ENCODE measurements around the gene DAP.

- TF ChIP-seq EZH2 (IDR thresholded peaks at IDR 0.05; ENCODE audit: low read length) = no peak
- TF ChIP-seq CTCF (optimal IDR thresholded peaks at IDR 0.05 in 1 of 3, IDR thresholded peaks at IDR 0.05 in 1 of 3, conservative IDR thresholded peaks at IDR 0.05 in 1 of 3; ENCODE audit: extremely low read depth in 1 of 3, insufficient read depth in 2 of 3, low read length in 3 of 3) = no peak
Observed at GRCh38 chr5:10734832-10735523, 26.1 kb downstream of the DAP start.

Data from keratinocyte (primary cell).